H1 (cell line): ENCODE results near the gene ZNF473. TPM values are rescaled to one million over a fixed set of nuclear protein-coding genes. Genes with fewer than 3 reads are reported as not detected.
"Not testable (repeated sequence)": the region's sequence is repeated elsewhere in the genome, so short reads cannot be mapped to it uniquely, and the experiment has no call there.

ENCODE experiments used
- CTCF ChIA-PET: fragments of 300-600 bp; sonication (Branson Sonifier 250); formaldehyde crosslinking; loops from one replicate; lab custom pipeline; 2021; ENCODE audit not compliant: partially characterized antibody; lab: Charles Lee
- POLR2A ChIA-PET: fragments of 300-600 bp; sonication (Branson Sonifier 250); formaldehyde crosslinking; loops from one replicate; lab custom pipeline; 2021; ENCODE audit warnings: inconsistent platforms; ENCODE audit not compliant: partially characterized antibody; lab: Charles Lee
- DNase-seq, 2 experiments: peaks; one replicate each; pipeline versions ENCODE4 v3.0.0 to v3.0.0-alpha.2; 2010 to 2022; ENCODE audit warnings: low spot score in 2 of 2, low read depth in 1 of 2, mixed read lengths in 1 of 2
- FAIRE-seq: peaks from 2 replicates; lab custom pipeline; 2011; peaks lifted over from hg19 to GRCh38; lab: Jason Lieb, UNC
- H2AFZ ChIP-seq: 2 replicates; pipeline ENCODE4 v1.8.1; 2012; ENCODE audit warnings: low read length, inconsistent platforms
- H2AK5ac ChIP-seq: 2 replicates; pipeline ENCODE4 v1.6.1; 2013; ENCODE audit warnings: low read depth, low read length
- H2BK120ac ChIP-seq: replicated peaks from 2 replicates; pipeline ENCODE3; 2013; ENCODE audit warnings: low read depth, low read length, inconsistent platforms
- H2BK12ac ChIP-seq: 2 replicates; pipeline ENCODE4 v1.6.1; 2013; ENCODE audit warnings: low read depth, low read length
- H2BK15ac ChIP-seq: 2 replicates; pipeline ENCODE4 v1.6.1; 2013; ENCODE audit warnings: low read length
- H2BK20ac ChIP-seq: 2 replicates; pipeline ENCODE4 v1.6.1; 2013; ENCODE audit warnings: low read length
- H2BK5ac ChIP-seq: 2 replicates; pipeline ENCODE4 v1.6.1; 2013; ENCODE audit warnings: low read depth, low read length
- H3K14ac ChIP-seq: 2 replicates; pipeline ENCODE4 v1.6.1; 2013; ENCODE audit warnings: inconsistent platforms; ENCODE audit not compliant: insufficient read length
- H3K18ac ChIP-seq: 2 replicates; pipeline ENCODE4 v1.6.1; 2013; ENCODE audit warnings: low read length; ENCODE audit errors: extremely low read depth
- H3K23ac ChIP-seq: 2 replicates; pipeline ENCODE4 v1.6.1; 2013; ENCODE audit warnings: inconsistent platforms; ENCODE audit not compliant: insufficient read length
- H3K23me2 ChIP-seq: 2 replicates; pipeline ENCODE4 v1.6.1; 2013; ENCODE audit warnings: low read depth, low read length
- H3K27ac ChIP-seq: 2 replicates; pipeline ENCODE4 v1.6.1; 2011; ENCODE audit warnings: low read depth, low read length, inconsistent platforms
- H3K27me3 ChIP-seq, 4 experiments: replicated peaks in 1 of 4; 1 replicate in 1 of 4; 2 replicates in 3 of 4; pipeline versions ENCODE4 v1.6.1 to v1.8.1; 2011 to 2013; ENCODE audit warnings: low read length in 3 of 4, mild to moderate bottlenecking in 3 of 4, inconsistent platforms in 2 of 4, mixed read lengths in 2 of 4, moderate library complexity in 1 of 4; ENCODE audit not compliant: control insufficient read depth in 3 of 4, insufficient read depth in 3 of 4; ENCODE audit errors: extremely low read depth in 1 of 4
- H3K36me3 ChIP-seq, 4 experiments: 2 replicates each; pipeline versions ENCODE4 v1.6.1 to v1.8.1; 2011 to 2013; ENCODE audit warnings: mild to moderate bottlenecking in 4 of 4, low read length in 3 of 4, moderate library complexity in 2 of 4, control low read depth in 1 of 4, inconsistent platforms in 1 of 4; ENCODE audit not compliant: insufficient read depth in 4 of 4, control insufficient read depth in 2 of 4
- H3K4ac ChIP-seq: replicated peaks from 2 replicates; pipeline ENCODE3; 2013; ENCODE audit warnings: low read length, low read depth, mixed read lengths, inconsistent platforms; ENCODE audit not compliant: insufficient read length
- H3K4me1 ChIP-seq, 4 experiments: replicated peaks in 1 of 4; 1 replicate in 1 of 4; 2 replicates in 3 of 4; pipeline versions ENCODE4 v1.6.1 to v1.8.1; 2011 to 2013; ENCODE audit warnings: low read length in 3 of 4, inconsistent platforms in 2 of 4, mixed read lengths in 1 of 4; ENCODE audit not compliant: insufficient read depth in 4 of 4, control insufficient read depth in 3 of 4
- H3K4me2 ChIP-seq, 2 experiments: 2 replicates each; pipeline versions ENCODE4 v1.6.1 to v1.8.1; 2011 to 2013; ENCODE audit warnings: low read depth in 2 of 2, low read length in 2 of 2, control low read depth in 1 of 2, inconsistent platforms in 1 of 2, mild to moderate bottlenecking in 1 of 2; ENCODE audit not compliant: insufficient read depth in 1 of 2
- H3K4me3 ChIP-seq, 4 experiments: fragments of 200-600, 300-600 bp in 1 of 4; sonication (generic), shearing (Covaris generic), sonication (Bioruptor Twin) in 1 of 4; 2 replicates each; pipeline versions ENCODE4 v1.5.1 to v1.8.1; 2011 to 2016; ENCODE audit warnings: low read length in 4 of 4, low read depth in 3 of 4, control low read depth in 2 of 4, inconsistent platforms in 2 of 4, mild to moderate bottlenecking in 2 of 4, mixed read lengths in 1 of 4, moderate library complexity in 1 of 4; ENCODE audit not compliant: insufficient read depth in 2 of 4; ENCODE audit errors: extremely low read depth in 1 of 4
- H3K56ac ChIP-seq: replicated peaks from 2 replicates; pipeline ENCODE3; 2013; ENCODE audit warnings: low read depth, mild to moderate bottlenecking, mixed read lengths, low read length, inconsistent platforms; ENCODE audit not compliant: insufficient read length
- H3K79me1 ChIP-seq: 2 replicates; pipeline ENCODE4 v1.6.1; 2013; ENCODE audit warnings: low read depth, low read length, control low read depth
- H3K79me2 ChIP-seq, 2 experiments: 2 replicates each; pipeline versions ENCODE4 v1.6.1 to v1.8.1; 2012 to 2013; ENCODE audit warnings: low read length in 2 of 2, mild to moderate bottlenecking in 2 of 2, inconsistent platforms in 1 of 2; ENCODE audit not compliant: insufficient read depth in 2 of 2, control insufficient read depth in 1 of 2
- H3K9ac ChIP-seq, 4 experiments: replicated peaks in 1 of 4; 1 replicate in 1 of 4; 2 replicates in 3 of 4; pipeline versions ENCODE4 v1.6.1 to v1.8.1; 2011 to 2013; ENCODE audit warnings: low read depth in 3 of 4, low read length in 3 of 4, control low read depth in 2 of 4, mild to moderate bottlenecking in 2 of 4, moderate library complexity in 2 of 4, inconsistent platforms in 1 of 4; ENCODE audit errors: extremely low read depth in 1 of 4
- H3K9me3 ChIP-seq, 2 experiments: 2 replicates each; pipeline versions ENCODE4 v1.6.1 to v1.8.1; 2012 to 2013; ENCODE audit warnings: mild to moderate bottlenecking in 2 of 2, moderate library complexity in 2 of 2, control low read depth in 1 of 2, inconsistent platforms in 1 of 2, low read depth in 1 of 2, low read length in 1 of 2, mixed read lengths in 1 of 2; ENCODE audit not compliant: insufficient read depth in 2 of 2
- H4K20me1 ChIP-seq, 2 experiments: replicated peaks in 1 of 2; 2 replicates each; pipeline versions ENCODE3 to v1.8.1; 2011 to 2013; ENCODE audit warnings: inconsistent platforms in 2 of 2, low read length in 2 of 2, mild to moderate bottlenecking in 1 of 2; ENCODE audit not compliant: insufficient read depth in 2 of 2, control insufficient read depth in 1 of 2
- H4K5ac ChIP-seq: 2 replicates; pipeline ENCODE4 v1.6.1; 2013; ENCODE audit warnings: low read length, low read depth, mixed read lengths, inconsistent platforms; ENCODE audit not compliant: insufficient read length
- H4K8ac ChIP-seq: 2 replicates; pipeline ENCODE4 v1.8.0; 2013; ENCODE audit warnings: mild to moderate bottlenecking, moderate library complexity, low read length, inconsistent platforms; ENCODE audit not compliant: insufficient read depth; ENCODE audit errors: extremely low read depth
- H4K91ac ChIP-seq: replicated peaks from 2 replicates; pipeline ENCODE3; 2013; ENCODE audit warnings: low read length, mixed read lengths, inconsistent platforms; ENCODE audit not compliant: insufficient read length
- WGBS, 2 experiments: shearing (Covaris generic) in 1 of 2; methylation state at CpG; one replicate each; pipeline versions ENCODE4 v1.1.6 to v1.1.7; 2013 to 2015; ENCODE audit warnings: low lambda C conversion rate in 2 of 2, mixed read lengths in 2 of 2, inconsistent platforms in 1 of 2, low coverage in 1 of 2, missing lambda C conversion rate in 1 of 2; ENCODE audit not compliant: insufficient replicate concordance in 2 of 2, insufficient coverage in 1 of 2, insufficient read length in 1 of 2; ENCODE audit errors: extremely low coverage in 1 of 2, missing lambda C conversion rate in 1 of 2; 5-methylcytosine and 5-hydroxymethylcytosine counted together
- polyA plus RNA-seq, 7 experiments: library from polyadenylated mRNA; depleted of rRNA in 3 of 7; stranded (reverse) in 5 of 7; unstranded in 2 of 7; fragments of >200 nt in 5 of 7; fragments of 200-250 nt in 2 of 7; gene quantifications; 1 replicate in 5 of 7; 2 replicates in 1 of 7; 4 replicates in 1 of 7; pipeline versions ENCODE4 v1.2.1 to v1.2.3, GENCODE V29; 2011 to 2013; ENCODE audit warnings: missing spikeins in 2 of 7, mixed read lengths in 2 of 7
- total RNA-seq: library from RNA; stranded (reverse); fragmentation: NEBNext Ultra II Directional; extraction: Animal tissue kit (Norgen Biotek cat#: 25700); gene quantifications from 2 replicates; pipeline ENCODE4 v1.2.1, GENCODE V29; 2021
- TF ChIP-seq, protein P1 (sequence below), 3 experiments: IDR thresholded peaks; 1 replicate in 2 of 3; 2 replicates in 1 of 3; pipeline versions ENCODE4 v1.5.1 to v1.6.1; 2011; ENCODE audit warnings: low read length in 3 of 3, mild to moderate bottlenecking in 3 of 3, inconsistent platforms in 2 of 3, low read depth in 1 of 3, moderate library complexity in 1 of 3; ENCODE audit not compliant: insufficient read depth in 1 of 3; ENCODE audit errors: control extremely low read depth in 1 of 3

ZNF473 gene
- total and polyA plus RNA-seq, 2 of the 8 experiments (the other 6 are each of a cell fraction or from before 2014, with no cell fraction given) = 5.2 to 11.7 TPM

DNA sequence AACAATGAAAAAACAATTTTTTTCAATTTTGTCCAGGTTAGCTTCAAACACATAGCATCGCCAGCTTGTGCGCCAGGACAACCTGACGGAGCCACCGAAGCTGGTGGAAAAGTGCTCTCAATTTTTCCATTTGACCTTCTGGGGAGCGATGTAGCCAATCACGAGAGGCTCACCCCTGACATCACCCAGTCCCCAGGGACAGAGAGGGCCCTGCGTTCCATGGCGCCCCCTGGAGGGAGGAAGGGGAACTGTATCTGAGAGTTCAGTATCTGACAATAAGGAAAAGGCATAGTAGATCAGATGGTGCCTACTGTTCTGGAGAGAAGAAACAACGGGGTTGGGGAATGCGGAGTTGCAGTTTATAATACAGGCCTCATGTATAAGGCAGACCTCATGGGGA, 64.9 kb downstream of the ZNF473 start:
- FAIRE-seq, H3K4me2 ChIP-seq, H3K27ac ChIP-seq, H4K91ac ChIP-seq, H3K4ac ChIP-seq, H4K5ac ChIP-seq, H3K36me3 ChIP-seq, H2AK5ac ChIP-seq, H3K79me1 ChIP-seq, POLR2A ChIA-PET, H2BK20ac ChIP-seq, H2BK15ac ChIP-seq, H3K23me2 ChIP-seq, DNase-seq, H4K8ac ChIP-seq, H2AFZ ChIP-seq, H3K18ac ChIP-seq, H3K23ac ChIP-seq, H3K79me2 ChIP-seq, H3K14ac ChIP-seq, H3K4me1 ChIP-seq, H2BK12ac ChIP-seq, H4K20me1 ChIP-seq, H3K56ac ChIP-seq, H3K4me3 ChIP-seq, H3K9ac ChIP-seq, CTCF ChIA-PET, H2BK5ac ChIP-seq, H2BK120ac ChIP-seq, H3K27me3 ChIP-seq: not testable (repeated sequence)
- peaks cover 3 to 13% of the 10 kb centered on the region in 2 experiments for H3K9me3 ChIP-seq
- WGBS, 2 experiments = 71% methylated on average over 8 of the region's 10 CpGs; no CpG with 5 or more reads in 1 of the 2 experiments
- TF ChIP-seq, protein P1, sequence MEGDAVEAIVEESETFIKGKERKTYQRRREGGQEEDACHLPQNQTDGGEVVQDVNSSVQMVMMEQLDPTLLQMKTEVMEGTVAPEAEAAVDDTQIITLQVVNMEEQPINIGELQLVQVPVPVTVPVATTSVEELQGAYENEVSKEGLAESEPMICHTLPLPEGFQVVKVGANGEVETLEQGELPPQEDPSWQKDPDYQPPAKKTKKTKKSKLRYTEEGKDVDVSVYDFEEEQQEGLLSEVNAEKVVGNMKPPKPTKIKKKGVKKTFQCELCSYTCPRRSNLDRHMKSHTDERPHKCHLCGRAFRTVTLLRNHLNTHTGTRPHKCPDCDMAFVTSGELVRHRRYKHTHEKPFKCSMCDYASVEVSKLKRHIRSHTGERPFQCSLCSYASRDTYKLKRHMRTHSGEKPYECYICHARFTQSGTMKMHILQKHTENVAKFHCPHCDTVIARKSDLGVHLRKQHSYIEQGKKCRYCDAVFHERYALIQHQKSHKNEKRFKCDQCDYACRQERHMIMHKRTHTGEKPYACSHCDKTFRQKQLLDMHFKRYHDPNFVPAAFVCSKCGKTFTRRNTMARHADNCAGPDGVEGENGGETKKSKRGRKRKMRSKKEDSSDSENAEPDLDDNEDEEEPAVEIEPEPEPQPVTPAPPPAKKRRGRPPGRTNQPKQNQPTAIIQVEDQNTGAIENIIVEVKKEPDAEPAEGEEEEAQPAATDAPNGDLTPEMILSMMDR (IDR thresholded peaks at IDR 0.05; ENCODE audit: control extremely low read depth in 1 of 3, insufficient read depth in 1 of 3, low read depth in 1 of 3, low read length in 3 of 3) = peak in 2 of 3 experiments; percentile 13 to 38; a peak in 2 of 4 replicates
